HG03460 (cell line): Measurements from ENCODE around the gene RASSF8.
"Not testable (repeated sequence)": the region's sequence is repeated elsewhere in the genome, so short reads cannot be mapped to it uniquely, and the experiment has no call there.

ENCODE experiments used
- ATAC-seq: cut with Tn5 transposase; IDR thresholded peaks from one replicate; pipeline ENCODE4 v1.9.1; 2021; ENCODE audit not compliant: unreplicated experiment

The RASSF8 gene

DNA sequence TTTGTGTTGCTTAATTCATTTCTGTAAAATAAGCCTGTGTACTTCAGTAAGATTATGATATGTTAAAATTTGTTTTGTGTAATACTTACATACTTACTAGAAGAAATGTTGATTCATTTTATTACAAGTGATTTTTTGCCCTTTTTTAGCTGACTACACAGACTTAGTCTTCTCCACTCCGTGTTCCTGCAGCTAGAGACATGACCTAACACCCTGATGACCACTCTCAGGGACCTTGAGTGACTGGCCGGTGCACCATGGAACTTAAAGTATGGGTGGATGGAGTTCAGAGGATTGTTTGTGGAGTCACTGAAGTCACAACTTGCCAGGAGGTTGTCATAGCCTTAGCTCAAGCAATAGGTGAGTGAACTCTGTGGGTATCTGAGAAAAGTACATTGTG, 96.6 kb downstream of the RASSF8 start:
- ATAC-seq = no peak

DNA sequence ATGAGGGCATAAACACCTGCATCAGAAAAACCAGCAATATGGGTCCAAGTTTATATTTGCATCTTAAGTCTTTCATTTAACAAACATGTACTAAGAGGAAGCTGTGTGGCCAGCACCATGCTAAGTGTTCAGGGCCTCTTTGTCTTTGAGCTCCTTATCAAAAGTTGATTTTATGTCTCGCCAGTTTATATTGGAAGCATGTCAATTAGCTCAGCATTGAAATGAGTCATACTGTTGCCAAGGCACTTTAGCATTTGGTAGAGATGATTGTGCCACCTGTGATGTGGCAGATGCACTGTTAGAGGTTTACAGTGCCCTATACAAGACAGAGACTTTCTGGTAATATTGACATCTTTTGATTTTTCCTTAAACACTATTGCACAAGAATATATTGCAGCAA, 97.9 kb downstream of the RASSF8 start:
- no peak for ATAC-seq

DNA sequence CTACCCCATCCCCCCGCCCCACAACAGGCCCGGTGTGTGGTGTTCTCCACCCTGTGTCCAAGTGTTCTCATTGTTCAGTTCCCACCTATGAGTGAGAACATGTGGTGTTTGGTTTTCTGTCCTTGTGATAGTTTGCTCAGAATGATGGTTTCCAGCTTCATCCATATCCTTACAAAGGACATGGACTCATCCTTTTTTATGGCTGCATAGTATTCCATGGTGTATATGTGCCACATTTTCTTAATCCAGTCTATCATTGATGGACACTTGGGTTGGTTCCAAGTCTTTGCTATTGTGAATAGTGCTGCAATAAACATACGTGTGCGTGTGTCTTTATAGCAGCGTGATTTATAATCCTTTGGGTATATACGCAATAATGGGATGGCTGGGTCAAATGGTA, 98.8 kb downstream of the RASSF8 start:
- not testable (repeated sequence) for ATAC-seq

DNA sequence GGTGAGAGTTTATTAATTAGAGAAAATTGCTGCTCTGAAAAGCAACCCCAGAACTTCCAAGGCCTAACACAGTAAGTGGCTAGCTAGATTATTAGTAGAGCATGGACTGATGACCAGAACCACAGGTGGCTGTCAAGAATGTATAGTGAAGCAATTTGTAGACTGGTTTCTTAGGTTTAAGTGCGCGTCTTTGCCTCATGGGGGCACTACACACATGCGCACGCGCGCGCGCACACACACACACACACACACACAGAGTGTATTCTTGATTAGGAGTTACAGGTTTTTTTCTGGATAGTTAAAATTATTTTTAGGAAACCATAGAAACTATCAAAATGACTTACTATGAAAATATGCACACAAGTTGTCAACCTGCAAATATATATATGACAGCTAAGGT, 99.8 kb downstream of the RASSF8 start:
- ATAC-seq = no peak

DNA sequence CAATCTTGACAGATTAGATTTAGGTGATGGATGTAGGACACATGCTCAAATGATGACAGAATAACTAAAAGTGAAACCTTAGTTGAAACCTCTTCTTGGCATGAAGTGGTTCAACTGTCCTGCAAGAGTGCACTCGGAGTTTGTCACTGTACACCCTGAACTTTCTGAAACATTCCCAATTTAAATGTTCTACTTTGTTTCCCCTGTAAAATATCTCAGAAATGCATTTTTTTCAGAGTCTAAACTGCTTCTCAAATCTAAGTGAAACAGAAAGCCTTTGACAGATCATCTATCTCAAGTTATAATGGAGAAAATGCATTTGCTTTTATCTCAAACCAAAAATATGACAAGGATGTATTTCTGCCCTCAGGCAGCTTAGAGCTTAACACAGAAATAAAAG, 100.3 kb downstream of the RASSF8 start:
- ATAC-seq = no peak

DNA sequence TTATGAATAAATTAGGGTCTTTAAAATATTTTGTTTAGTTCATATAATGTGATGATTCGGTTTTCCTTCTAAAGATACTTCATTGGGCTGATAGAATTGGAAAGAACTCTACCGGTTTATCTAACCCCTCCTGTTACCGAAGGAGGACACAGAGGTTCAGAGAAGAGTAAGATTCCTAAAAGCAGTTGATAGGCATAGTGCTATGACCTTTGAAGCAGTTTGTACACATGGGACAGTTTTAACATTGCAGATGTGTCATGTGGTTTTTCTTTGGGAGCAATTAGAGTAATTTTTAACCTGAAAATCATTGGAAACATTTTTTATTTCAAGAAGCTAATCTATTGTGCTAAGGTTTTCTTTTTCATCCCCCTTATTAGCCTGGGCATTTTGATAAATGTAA, 103.5 kb downstream of the RASSF8 start:
- ATAC-seq = no peak

DNA sequence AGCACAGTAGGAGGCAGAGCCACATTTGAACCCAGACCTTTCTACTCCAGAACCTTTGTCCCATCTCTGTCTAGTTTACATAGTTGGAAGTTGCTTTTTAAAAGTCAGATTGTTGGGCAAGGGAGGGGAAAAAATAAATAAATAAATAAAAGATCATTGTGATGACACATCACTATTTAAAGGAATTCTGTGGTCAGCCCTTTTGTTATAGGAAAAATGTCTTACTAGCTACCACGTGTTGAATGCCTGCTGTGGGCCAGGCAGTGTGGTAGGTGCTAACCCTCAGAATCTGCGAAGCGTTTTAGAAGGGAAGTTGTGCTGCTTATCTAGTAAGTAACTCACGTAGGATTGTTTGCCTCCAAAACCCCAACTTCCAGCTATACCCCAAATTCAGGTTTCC, 104.1 kb downstream of the RASSF8 start:
- no peak for ATAC-seq

DNA sequence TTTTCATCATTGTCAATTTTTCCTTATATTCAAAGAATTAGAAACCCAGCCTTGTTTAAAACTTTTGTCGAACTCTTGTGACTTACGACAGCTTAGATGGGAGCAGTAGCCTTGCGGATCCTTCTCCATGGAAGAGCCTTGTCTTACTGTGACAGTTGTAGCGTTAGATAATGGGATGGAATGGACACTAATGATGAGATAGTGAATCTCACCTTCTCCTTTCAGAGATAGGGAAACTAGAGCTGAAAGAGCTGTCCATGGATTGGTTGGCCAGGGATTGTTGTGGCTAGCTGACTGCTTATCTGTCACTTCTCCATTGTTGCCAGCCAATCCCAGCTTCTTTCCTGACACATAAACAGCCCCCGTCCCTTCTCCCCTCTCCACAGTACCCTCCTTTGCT, 107.0 kb downstream of the RASSF8 start:
- ATAC-seq = no peak

DNA sequence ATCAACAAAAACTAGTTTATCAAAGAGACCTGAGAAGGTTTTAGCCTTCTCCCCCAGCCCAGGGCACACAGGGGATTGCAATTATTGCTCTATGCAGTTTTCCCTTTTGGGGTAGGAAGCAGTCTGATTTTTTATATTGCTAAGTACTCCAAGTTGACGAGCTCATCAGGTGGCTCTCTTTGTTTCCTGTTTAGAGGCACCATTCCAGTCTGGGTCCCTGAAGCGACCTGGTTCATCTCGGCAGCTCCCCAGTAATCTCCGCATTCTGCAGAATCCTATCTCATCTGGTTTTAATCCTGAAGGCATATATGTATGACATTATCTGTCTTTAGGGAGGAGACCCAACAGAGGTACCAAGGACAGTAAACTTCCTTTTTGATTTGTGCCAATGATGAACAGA, 110.0 kb downstream of the RASSF8 start:
- no peak for ATAC-seq

DNA sequence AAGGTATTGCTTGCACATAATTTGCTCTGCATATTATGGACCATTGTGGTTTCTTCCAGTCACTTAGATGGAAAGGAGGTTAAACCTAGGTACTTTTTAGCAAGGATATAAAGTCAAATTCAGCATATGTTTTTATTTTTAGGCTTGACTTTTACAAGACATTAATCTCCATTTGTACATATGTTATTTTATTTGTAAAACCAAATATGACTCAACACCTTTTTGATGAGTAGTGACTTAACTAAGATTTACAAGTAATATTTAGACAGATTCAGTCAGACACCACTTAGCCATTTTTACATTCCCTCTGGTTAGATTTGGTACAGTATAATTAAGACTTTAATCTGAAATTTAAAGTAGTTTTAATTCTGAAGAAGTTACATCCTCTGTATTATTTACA, 111.3 kb downstream of the RASSF8 start:
- ATAC-seq = no peak

DNA sequence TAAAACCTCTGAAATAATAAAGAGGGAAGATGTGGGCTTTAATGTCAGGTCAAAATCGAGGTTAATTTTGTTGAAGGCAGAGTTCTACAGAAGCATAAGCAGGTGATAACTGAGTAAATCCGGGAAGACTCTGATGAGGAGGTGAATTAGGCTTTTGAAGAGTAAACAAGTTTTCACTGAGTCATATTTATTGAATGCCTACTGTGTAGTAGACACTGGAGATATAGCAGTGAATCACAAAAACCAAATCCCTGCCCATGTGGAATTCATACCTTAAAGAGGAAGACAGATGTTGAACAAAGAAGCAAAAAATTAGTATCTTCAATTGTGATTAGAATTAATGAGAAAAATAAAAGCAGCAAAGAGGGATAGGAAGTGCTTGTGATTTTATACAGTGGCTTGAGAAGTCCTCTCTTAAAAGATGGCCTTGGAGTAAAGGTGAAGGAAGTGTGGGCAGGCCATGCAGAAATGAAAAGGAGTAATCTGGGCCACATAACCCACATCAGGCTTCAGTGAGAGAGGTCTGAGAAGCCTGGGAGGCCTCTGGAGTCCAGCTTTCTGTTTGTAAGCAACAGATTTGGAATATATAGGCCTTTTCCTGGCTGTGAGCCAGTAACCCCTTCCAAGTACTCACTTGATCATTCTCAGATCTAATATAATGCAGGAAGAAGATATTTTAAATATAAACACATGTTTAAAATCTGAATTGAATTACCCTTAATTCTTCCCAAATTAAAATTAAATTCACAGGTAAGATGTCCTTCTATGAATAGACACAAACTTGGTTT, 119.6 kb downstream of the RASSF8 start:
- ATAC-seq = no peak

DNA sequence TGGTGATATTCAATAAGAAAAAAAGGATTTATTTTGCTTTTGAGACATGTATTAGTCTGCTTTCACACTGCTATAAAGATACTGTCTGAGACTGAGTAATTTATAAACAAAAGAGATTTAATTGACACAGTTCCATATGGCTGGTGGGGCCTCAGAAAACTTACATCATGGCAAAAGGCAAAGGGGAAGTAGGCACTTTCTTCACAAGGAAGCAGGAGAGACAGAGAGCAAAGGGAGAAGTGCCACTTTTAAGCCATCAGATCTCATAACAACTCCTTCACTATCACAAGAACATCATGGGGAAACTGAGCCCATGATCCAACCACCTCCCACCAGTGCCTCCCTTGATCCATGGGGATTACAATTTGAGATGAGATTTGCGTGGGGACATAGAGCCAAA, 122.4 kb downstream of the RASSF8 start:
- no peak for ATAC-seq

DNA sequence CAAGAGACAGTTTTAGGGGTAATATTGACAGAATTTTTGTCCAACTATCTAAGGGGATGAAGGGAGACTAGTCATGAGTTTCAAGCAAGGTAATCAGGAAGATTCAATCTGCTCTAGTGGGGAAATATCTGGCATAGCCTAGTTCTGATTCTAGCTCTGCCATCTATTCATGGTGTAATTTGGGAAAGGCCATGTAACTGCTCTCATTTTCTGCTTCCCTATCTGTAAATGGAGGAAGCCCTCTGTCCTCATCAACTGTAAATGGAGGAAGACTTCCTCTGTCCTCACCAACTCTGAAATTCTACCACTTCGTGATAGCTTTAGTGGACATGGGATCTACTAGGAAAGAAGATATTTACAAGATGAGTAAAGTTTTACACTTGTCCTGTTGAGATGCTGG, 128.5 kb downstream of the RASSF8 start:
- ATAC-seq = no peak

DNA sequence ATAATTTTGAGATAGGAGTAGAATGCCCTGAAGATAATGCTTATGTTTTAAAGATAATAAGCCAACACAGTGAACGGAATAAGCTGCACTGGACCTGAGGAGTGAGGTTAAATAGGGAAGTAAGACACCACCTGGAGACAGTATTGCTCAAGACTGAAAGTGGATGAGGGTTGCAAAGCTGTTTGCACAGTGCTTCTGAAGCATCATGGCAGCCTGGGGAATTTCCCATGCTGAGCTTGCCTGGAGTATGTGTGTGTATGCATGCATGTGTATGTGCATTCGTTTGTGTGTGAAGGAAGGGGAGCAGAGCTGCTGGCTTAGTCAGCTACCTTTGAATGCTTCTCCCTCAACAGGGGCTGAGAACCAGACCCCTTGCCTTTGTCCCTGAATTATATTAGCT, 130.5 kb downstream of the RASSF8 start:
- ATAC-seq = peak; percentile 90

DNA sequence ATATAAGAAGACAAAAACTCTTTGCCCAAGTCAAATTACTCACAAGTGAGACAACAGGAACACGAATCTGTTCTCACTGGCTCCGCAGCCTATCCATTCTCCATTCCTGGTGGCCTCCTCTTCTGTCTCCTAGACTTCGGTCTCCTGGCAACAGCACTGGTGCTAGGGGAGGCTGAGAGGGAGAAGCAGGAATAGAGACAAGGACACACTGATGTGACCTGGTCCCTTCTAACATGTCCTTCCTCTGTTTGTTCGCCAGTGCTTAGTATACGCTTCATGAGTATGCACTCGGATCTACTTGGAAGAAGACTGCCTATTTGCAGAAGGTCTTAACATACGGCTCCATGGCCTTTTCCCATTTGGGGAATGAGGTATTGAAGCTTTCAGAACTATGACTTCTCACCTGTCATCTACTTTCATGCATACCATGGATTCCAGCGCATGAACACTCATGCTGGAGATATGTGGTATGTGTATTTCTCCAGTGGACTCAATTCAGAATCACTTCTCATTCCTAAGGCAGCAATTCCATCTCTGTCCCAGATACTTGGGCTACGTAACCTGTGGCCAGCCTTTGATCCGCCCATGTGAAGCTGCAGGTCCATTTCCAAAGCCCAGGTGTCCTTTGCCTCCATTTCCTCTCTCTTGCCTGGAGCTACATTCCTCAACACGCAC, 132.5 kb downstream of the RASSF8 start:
- no peak for ATAC-seq

DNA sequence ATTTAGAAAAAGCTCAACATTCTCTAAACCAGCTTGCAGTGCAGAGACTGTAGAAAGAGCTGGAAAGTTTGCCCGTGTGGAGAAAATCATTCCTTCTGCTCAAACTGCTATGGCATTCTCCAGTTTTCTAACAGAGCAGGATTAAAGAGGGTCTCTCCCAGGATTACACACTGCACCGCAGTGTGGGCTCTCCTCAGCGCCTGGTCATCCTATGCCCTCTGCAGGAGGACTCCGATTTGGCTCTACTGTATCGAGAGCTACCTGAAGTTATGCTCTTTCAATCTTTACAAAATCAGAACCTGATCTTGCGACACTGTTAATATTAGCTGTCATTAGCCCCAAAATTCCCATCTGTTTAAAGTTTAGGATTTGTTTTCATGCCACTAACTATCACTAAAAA, 133.3 kb downstream of the RASSF8 start:
- ATAC-seq = no peak

DNA sequence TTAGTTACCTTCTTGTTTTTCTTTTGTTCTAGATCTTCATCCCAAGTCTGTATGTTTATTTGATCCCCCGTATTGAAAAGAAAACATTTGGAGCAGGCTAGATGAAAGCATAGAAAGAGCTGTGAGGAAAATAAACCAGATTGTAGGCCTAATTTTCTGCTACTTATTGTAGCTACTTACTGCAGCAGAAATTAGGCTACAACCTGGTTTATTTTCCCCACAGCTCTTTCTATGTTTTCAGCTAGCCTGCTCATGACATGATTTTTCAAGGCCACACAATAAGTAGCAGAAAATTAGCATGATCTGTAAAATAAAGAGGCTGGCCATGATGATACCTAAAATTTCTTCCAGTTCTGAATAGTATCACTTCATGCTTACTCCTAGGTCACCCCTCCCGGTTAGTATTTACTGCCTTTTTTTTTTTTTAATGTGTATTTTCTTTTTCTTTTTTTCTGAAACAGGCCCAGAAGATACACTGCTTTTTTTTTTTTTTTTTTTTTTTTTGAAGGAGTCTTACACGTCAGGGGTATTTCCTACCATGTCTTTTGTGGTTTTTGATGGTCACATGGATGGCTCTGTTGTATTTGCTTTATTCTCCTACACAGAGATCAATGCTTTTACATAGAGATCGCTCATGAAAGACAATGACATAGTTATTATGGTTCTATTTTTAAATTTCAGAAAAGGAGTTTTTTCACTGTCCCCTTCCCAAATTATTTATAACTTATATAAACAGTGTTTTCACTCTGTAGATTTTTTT, 134.0 kb downstream of the RASSF8 start:
- no peak for ATAC-seq

DNA sequence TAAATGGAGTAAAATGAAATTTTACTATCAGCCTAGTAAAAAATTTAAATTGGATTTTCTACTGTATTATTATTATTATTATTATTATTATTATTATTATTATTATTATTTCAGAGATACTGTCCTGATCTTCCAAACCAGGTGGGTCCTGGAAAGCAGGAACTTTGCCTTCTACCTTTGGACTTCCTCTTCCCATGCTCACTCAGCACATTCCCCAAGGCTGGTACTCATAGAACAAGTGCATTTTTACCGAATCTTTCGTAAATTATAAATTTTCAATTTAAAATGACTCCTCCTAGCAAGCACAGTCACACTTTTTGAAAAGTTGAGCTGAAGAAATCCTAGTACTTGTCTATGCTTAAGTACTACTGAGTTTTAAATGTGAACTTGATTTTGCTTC, 136.7 kb downstream of the RASSF8 start:
- no peak for ATAC-seq

DNA sequence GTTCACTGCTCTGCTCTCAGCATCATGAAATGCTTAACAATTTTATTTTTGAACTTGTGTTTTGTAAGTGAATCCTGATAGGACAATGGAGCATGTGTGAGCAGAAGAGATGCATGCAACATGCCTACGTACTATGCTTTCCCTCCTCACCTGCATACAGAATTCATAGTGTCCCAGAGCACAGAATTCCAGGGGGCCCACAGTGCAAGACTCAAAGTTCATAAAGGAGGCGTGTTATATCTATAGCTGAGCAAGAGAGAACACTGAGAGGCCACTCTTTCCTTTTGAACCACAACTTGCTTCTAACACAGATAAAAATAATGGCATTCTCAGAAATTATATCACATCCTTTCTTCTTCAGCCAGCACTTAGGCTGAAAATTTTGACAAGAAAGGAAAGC, 137.6 kb downstream of the RASSF8 start:
- no peak for ATAC-seq

DNA sequence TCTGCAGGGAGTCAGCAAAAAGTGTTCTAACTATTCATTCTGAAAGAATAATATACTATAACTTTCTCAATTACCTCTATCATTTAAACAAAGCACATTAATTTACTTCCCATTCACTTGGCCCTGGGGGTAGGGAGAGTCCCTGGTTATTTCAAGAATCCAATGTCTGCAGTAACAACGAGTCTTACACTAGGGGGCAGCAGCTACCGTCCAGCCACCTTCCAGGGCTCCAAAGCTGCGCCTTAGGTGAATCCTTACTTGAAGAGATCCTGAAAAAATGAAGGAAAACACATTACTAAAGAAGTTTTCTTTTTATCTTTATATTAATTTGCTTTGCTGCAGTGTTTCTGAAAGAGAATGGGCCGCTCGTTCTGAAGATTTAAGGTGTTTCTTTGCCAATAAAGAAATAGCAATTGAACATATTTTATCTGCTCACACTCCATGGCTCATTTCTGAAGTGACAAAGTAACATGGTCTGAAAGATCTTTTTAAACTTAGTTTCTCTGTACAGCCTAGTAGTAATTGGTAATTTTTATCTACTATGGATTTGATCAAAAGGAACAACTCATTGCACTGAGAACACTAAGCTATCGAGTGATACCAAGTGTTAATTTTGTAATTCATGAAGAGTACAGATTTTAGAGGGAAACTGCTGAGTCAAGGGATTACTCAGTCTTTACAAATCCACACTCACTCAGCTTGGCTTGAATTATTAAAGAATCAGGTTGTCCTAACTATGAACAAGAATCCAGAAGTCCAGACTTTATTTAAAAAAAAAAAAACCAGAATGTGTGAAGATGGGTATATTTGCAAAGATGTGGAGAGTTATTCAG, 138.8 kb downstream of the RASSF8 start:
- no peak for ATAC-seq

DNA sequence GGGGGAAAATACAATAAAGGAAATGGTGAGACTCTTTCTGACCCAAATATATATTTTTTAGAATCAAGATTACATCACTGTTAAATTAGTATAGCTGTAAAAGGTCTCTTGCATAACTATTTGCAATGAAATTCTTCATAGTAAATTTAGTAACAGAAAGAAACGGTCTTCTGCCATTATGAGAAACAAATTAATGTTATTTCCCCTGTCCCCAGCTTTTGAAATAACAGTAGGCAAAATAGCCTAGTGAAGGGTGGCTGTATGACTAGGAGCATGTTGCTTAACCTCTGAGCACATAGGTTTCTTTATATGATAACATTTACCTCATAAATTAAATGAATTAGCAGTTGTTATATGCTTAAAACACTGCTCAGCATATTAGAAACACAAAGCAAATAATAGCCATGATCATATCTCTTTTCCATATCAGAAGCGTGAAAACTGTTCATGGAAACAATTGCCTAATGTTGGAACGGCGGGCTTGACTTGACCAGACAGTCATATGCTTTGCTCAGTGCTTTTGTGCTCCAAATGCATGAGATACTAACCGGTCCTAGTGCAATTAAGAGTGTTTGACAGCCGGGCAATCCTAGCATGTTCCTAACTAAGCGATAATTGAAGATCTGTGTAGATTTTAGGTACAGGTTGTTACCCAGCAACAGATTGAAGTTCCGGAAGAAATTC, 142.3 kb downstream of the RASSF8 start:
- ATAC-seq = no peak
